Suprapubic skin (tissue), 4 donors: ENCODE measurements around the gene ZNF726. TPM values are rescaled to one million over a fixed set of nuclear protein-coding genes. Genes with fewer than 3 reads are reported as not detected.
"Not testable (repeated sequence)": the region's sequence is repeated elsewhere in the genome, so short reads cannot be mapped to it uniquely, and the experiment has no call there.

Experiments
- DNase-seq, 2 donors: peaks; one replicate each; pipeline ENCODE4 v3.0.0-alpha.2; 2019; ENCODE audit warnings: low spot score in 2 of 2
- H3K27ac ChIP-seq: fragments of 200-600 bp; sonication (generic); one replicate; pipeline ENCODE4 v1.5.1; 2019
- H3K27me3 ChIP-seq: fragments of 200-600 bp; sonication (generic); one replicate; pipeline ENCODE4 v1.5.1; 2019
- H3K36me3 ChIP-seq: fragments of 200-600 bp; sonication (generic); one replicate; pipeline ENCODE4 v1.5.1; 2019
- H3K4me1 ChIP-seq: fragments of 200-600 bp; sonication (generic); one replicate; pipeline ENCODE4 v1.5.1; 2019
- H3K4me3 ChIP-seq: fragments of 200-600 bp; sonication (generic); one replicate; pipeline ENCODE4 v1.5.1; 2019; ENCODE audit warnings: mild to moderate bottlenecking
- H3K9me3 ChIP-seq: fragments of 200-600 bp; sonication (generic); one replicate; pipeline ENCODE4 v1.5.1; 2019
- EP300 ChIP-seq: sonication (generic); formaldehyde crosslinking; IDR thresholded peaks from one replicate; pipeline ENCODE4 v1.6.1; 2017; ENCODE audit warnings: antibody characterized with exemption
- POLR2A ChIP-seq, 2 donors: fragments of 450-650 bp; IDR thresholded peaks; one replicate each; pipeline ENCODE4 v1.6.1; 2017; ENCODE audit warnings: antibody characterized with exemption in 2 of 2, mild to moderate bottlenecking in 2 of 2, moderate library complexity in 2 of 2
- POLR2AphosphoS5 ChIP-seq, 3 donors: sonication (generic); formaldehyde crosslinking; IDR thresholded peaks; one replicate each; pipeline ENCODE4 v1.6.1; 2017; ENCODE audit warnings: antibody characterized with exemption in 3 of 3
- WGBS: methylation state at CpG from one replicate; pipeline ENCODE4 v1.1.5; 2018; 5-methylcytosine and 5-hydroxymethylcytosine counted together
- total RNA-seq, 4 donors: library from RNA; depleted of rRNA; stranded (reverse); fragments of >200 nt; gene quantifications; one replicate each; pipeline ENCODE4 v1.1.0, GENCODE V29; 2016
- TF ChIP-seq, protein P1 (sequence below), 2 donors: fragments of 200-600 bp in 1 of 2; fragments of 450-650 bp in 1 of 2; sonication (generic) in 1 of 2; IDR thresholded peaks; one replicate each; pipeline ENCODE4 v1.5.1; 2016 to 2019; ENCODE audit warnings: antibody characterized with exemption in 2 of 2, mild to moderate bottlenecking in 1 of 2, moderate library complexity in 1 of 2

The ZNF726 gene
- total RNA-seq, 4 donors from 2014 or later: 6.0 to 13.4 (median 9.8) TPM

GRCh38 chr19:23882493-23882892, 32.2 kb upstream of the ZNF726 start:
- WGBS: 39% methylated on average over 5 of the region's 5 CpGs
- no peak overlapping the region for H3K27ac ChIP-seq
- H3K36me3 ChIP-seq: no peaks in the 10 kb centered on the region
- H3K4me1 ChIP-seq: no peaks in the 10 kb centered on the region
- TF ChIP-seq POLR2A (IDR thresholded peaks at IDR 0.05): no peak
- no peaks in the 10 kb centered on the region for H3K27me3 ChIP-seq
- DNase-seq: no peak
- no peaks in the 10 kb centered on the region for H3K9me3 ChIP-seq
- no peak overlapping the region for H3K4me3 ChIP-seq

DNA sequence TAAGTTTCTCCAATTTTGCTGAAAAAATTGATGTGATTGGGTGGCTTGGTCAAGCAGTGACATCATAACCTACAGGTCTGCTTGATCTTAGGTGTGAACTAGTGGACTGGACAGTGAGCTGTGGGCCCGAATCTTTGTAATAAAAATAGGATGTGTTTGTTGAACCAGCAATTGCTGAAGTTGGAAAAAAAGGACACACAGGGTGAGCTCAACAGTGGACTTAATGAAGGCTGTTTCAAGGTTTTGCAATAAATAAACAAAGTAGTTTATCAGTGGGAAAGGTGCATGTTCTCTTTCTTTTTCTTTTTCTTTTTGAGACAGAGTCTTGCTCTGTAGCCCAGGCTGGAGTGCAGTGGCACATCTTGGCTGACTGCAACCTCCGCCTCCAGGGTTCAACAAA, 30.3 kb upstream of the ZNF726 start:
- no peaks in the 10 kb centered on the region for H3K9me3 ChIP-seq
- DNase-seq: no peak
- no peak for TF ChIP-seq POLR2AphosphoS5 (IDR thresholded peaks at IDR 0.05)
- TF ChIP-seq POLR2A (IDR thresholded peaks at IDR 0.05): no peak
- no peak for TF ChIP-seq EP300
- TF ChIP-seq, protein P1, sequence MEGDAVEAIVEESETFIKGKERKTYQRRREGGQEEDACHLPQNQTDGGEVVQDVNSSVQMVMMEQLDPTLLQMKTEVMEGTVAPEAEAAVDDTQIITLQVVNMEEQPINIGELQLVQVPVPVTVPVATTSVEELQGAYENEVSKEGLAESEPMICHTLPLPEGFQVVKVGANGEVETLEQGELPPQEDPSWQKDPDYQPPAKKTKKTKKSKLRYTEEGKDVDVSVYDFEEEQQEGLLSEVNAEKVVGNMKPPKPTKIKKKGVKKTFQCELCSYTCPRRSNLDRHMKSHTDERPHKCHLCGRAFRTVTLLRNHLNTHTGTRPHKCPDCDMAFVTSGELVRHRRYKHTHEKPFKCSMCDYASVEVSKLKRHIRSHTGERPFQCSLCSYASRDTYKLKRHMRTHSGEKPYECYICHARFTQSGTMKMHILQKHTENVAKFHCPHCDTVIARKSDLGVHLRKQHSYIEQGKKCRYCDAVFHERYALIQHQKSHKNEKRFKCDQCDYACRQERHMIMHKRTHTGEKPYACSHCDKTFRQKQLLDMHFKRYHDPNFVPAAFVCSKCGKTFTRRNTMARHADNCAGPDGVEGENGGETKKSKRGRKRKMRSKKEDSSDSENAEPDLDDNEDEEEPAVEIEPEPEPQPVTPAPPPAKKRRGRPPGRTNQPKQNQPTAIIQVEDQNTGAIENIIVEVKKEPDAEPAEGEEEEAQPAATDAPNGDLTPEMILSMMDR (IDR thresholded peaks at IDR 0.05): no peak
- H3K27ac ChIP-seq: no peak overlapping the region
- H3K27me3 ChIP-seq: no peaks in the 10 kb centered on the region
- WGBS: 85% methylated on average over 2 of the region's 2 CpGs
- no peaks in the 10 kb centered on the region for H3K4me1 ChIP-seq
- no peak overlapping the region for H3K4me3 ChIP-seq
- H3K36me3 ChIP-seq: no peaks in the 10 kb centered on the region

- Histone ChIP-seq H3K9me3 (no peaks in the 10 kb centered on the region), H3K27ac (no peak overlapping the region), H3K4me1 (no peaks in the 10 kb centered on the region), H3K36me3 (no peaks in the 10 kb centered on the region), H3K27me3 (no peaks in the 10 kb centered on the region), H3K4me3 (no peak overlapping the region)
- no peak for DNase-seq
- 29% methylated on average over 2 of the region's 5 CpGs for WGBS
- TF ChIP-seq POLR2AphosphoS5 (IDR thresholded peaks at IDR 0.05): no peak
- no peak for TF ChIP-seq POLR2A (IDR thresholded peaks at IDR 0.05)
- no peak for TF ChIP-seq EP300
- TF ChIP-seq, protein P1 (IDR thresholded peaks at IDR 0.05): no peak
These were observed 27.0 kb upstream of the ZNF726 start for GRCh38 chr19:23887642-23888041.

- not testable (repeated sequence) for H3K27me3 ChIP-seq, H3K4me1 ChIP-seq, H3K4me3 ChIP-seq, H3K9me3 ChIP-seq, H3K27ac ChIP-seq, DNase-seq, H3K36me3 ChIP-seq
- WGBS: 80% methylated on average over 1 of the region's 15 CpGs
These were observed 18.6 kb upstream of the ZNF726 start for GRCh38 chr19:23896096-23896495.

- TF ChIP-seq EP300 (no peak), POLR2AphosphoS5 (IDR thresholded peaks at IDR 0.05) (no peak)
- Histone ChIP-seq H3K9me3 (no peaks in the 10 kb centered on the region), H3K4me3 (no peak overlapping the region), H3K27me3 (no peaks in the 10 kb centered on the region), H3K27ac (no peak overlapping the region), H3K36me3 (no peaks in the 10 kb centered on the region), H3K4me1 (no peaks in the 10 kb centered on the region)
- WGBS: 77% methylated on average over 1 of the region's 1 CpG
- no peak for DNase-seq
These were observed 17.8 kb upstream of the ZNF726 start for GRCh38 chr19:23896912-23897311.

- H3K27me3 ChIP-seq: no peaks in the 10 kb centered on the region
- TF ChIP-seq EP300 (no peak), POLR2A (IDR thresholded peaks at IDR 0.05) (no peak), POLR2AphosphoS5 (IDR thresholded peaks at IDR 0.05) (no peak)
- TF ChIP-seq, protein P1 (IDR thresholded peaks at IDR 0.05): no peak
- 66% methylated on average over 4 of the region's 4 CpGs for WGBS
- no peak for DNase-seq
- H3K27ac ChIP-seq: no peak overlapping the region
- no peaks in the 10 kb centered on the region for H3K4me1 ChIP-seq
- no peaks in the 10 kb centered on the region for H3K36me3 ChIP-seq
- H3K9me3 ChIP-seq: peaks cover 20% of the 10 kb centered on the region
- H3K4me3 ChIP-seq: no peak overlapping the region
These were observed 13.3 kb upstream of the ZNF726 start for GRCh38 chr19:23901360-23901759.

DNA sequence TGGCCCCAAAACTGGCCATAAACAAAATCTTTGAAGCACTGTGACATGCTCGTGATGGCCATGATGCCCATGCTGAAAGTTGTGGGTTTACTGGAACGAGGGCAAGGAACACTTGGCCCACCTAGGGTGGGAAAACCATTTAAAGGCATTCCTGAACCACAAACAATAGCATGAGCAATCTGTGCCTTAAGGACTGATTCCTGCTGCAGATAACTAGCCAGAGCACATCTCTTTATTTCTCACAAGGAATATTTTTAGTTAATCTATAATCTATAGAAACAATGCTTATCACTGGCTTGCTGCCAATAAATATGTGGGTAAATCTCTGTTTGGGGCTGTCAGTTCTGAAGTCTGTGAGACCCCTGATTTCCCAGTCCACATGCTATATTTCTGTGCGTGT, 10.3 kb upstream of the ZNF726 start:
- Histone ChIP-seq H3K4me3 (no peak overlapping the region), H3K27ac (no peak overlapping the region), H3K36me3 (no peaks in the 10 kb centered on the region), H3K9me3 (peaks cover 20% of the 10 kb centered on the region), H3K4me1 (no peaks in the 10 kb centered on the region), H3K27me3 (no peaks in the 10 kb centered on the region)
- 77% methylated on average over 3 of the region's 3 CpGs for WGBS
- DNase-seq: no peak
- no peak for TF ChIP-seq EP300
- TF ChIP-seq, protein P1 (IDR thresholded peaks at IDR 0.05): no peak
- no peak for TF ChIP-seq POLR2AphosphoS5 (IDR thresholded peaks at IDR 0.05)
- no peak for TF ChIP-seq POLR2A (IDR thresholded peaks at IDR 0.05)
